ENCODE data around the gene CCNL2. TPM values are rescaled to one million over a fixed set of nuclear protein-coding genes. Genes with fewer than 3 reads are reported as not detected.

CCNL2 gene
- total RNA-seq, 2 experiments from 2014 or later = 110 to 112 TPM

GRCh38 chr1:1354271-1355247, 44.6 kb downstream of the CCNL2 start:
- CTCF ChIA-PET = interaction anchor here (0.6 to 1.2 kb wide), 3 partner anchors 16 to 168 kb away, joined by 3 read pairs; no protein-coding TSS in a partner anchor
- POLR2A ChIA-PET = interaction anchor here (0.5 to 0.9 kb wide), 3 partner anchors 17 to 76 kb away, joined by 3 read pairs; no protein-coding TSS in a partner anchor

GRCh38 chr1:1353389-1354151, 45.6 kb downstream of the CCNL2 start:
- POLR2A ChIA-PET = interaction anchor here (0.5 to 0.9 kb wide), 4 partner anchors 18 to 139 kb away, joined by 3 read pairs; no protein-coding TSS in a partner anchor
- CTCF ChIA-PET = interaction anchor here (1.1 kb wide), 1 partner anchor 18 kb away, joined by 4 read pairs; no protein-coding TSS in a partner anchor

GRCh38 chr1:1352786-1353388, 46.2 kb downstream of the CCNL2 start:
- CTCF ChIA-PET = interaction anchor here (1.1 to 1.8 kb wide), 3 partner anchors 19 to 351 kb away, joined by 4 to 5 read pairs (median 5); partner anchors contain the start of gene AURKAIP1

DNA sequence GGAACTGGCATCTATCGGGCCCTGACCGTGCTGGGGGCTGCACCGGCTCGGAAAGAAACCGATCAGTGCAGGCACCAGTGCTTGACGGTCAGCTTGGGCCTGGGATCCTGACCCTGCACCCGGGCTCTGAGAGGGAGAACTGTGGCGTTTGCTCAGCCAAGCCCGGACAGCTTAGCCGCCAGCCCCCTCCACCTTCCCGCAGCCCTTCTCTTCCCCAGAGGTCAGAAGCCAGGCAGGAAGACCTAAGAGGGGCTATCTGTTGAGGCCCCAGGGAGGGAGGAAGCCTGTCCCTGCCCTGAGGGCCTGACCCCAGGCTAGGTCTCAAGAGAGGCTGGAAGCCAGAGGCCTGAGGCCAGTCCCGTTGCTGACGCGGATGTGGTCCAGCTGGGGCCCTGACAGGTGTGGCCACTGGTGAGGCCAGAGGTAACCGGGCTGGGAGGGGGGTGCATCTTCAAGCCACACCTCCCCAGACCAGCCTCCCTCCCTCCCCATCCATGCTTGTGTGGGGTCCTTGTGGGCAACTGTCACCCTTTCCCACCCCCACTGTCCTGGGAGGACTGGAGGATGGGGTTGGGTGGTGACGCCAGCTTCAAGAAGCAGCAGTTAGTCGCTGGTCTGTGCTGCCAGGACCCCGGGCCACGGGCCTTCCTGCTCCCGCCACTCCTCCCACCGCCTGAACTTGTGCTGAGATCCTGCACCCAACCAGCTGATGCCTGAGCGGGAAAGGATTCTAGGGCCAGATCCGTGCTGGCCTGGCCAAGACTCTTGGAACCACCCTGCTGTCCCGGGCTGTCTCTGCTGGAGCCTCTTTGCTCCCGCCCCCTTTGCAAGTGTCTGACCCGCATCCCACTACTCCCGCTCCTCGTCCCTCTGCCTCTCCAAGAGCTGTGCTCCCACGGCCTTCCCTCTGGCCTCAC, 47.4 kb downstream of the CCNL2 start:
- ChIA-PET CTCF (interaction anchor here (1.4 to 1.8 kb wide), 2 partner anchors 23 to 350 kb away, joined by 5 read pairs; partner anchors contain the start of gene AURKAIP1), POLR2A (no interaction called here)

More at GRCh38 chr1:1352786-1353388, 46.2 kb downstream of the CCNL2 start:
- POLR2A ChIA-PET = interaction anchor here (0.6 kb wide), 1 partner anchor 140 kb away, joined by 3 read pairs; no protein-coding TSS in a partner anchor

DNA sequence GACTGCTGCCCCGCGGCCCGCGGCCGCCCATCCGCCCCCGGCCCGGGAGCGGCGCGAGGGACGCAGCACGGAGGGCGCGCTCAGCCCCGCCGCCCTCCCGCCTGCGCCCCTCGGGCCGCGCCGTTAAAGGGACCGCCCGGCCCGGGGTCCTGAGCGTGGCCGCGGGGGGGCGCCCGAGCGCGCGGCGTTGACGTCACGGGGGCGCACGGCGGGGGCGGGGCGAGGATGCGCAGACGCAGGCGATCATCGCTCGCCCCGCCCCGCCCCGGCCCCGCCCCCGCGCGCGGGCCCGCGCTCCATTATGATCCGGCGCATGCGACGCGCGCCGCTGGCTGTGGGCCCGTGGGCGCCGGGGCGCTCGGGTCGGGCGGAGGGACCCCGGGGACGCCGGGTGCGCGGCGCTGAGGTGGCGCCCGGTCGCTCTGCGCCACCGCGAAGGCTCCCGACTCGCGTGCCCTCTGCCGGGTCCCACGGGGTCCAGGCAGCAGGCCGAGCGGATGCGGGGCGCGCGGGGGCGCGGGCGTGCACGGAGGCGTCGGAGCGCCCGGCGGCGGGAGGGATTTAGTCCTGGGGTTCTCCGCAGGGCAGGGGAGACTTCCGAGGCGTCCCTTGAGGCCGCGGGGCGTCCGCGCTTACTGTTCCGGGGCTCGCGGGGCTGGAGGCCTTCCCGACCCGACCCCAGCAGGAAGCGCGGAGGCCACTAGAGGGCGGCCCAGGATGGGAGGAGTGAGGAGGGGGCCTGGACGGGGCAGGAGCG, 49.7 kb downstream of the CCNL2 start, which contains the start of gene DVL1:
DVL1 (minus strand) TSS at position 163 of the 757 bp plus-strand sequence. CDS start 353 bp downstream, outside the sequence.
- POLR2A ChIA-PET = no interaction called here
- CTCF ChIA-PET = interaction anchor here (2.1 kb wide), 1 partner anchor 22 kb away, joined by 14 read pairs; no protein-coding TSS in a partner anchor

GRCh38 chr1:1348420-1349255, 50.5 kb downstream of the CCNL2 start:
- ChIA-PET POLR2A (interaction anchor here (1.0 kb wide), 1 partner anchor 157 kb away, joined by 3 read pairs; no protein-coding TSS in a partner anchor), CTCF (interaction anchor here (1.0 to 2.1 kb wide), 4 partner anchors 10 to 51 kb away, joined by 3 to 14 read pairs (median 5); partner anchors contain the start of genes AURKAIP1 and CCNL2)

GRCh38 chr1:1347663-1348419, 51.3 kb downstream of the CCNL2 start:
- ChIA-PET CTCF (interaction anchor here (1.0 to 2.1 kb wide), 5 partner anchors 11 to 226 kb away, joined by 3 to 14 read pairs (median 3); partner anchors contain the start of genes AURKAIP1 and CCNL2), POLR2A (interaction anchor here (0.6 to 1.0 kb wide), 2 partner anchors 158 to 210 kb away, joined by 3 to 6 read pairs; no protein-coding TSS in a partner anchor)

DNA sequence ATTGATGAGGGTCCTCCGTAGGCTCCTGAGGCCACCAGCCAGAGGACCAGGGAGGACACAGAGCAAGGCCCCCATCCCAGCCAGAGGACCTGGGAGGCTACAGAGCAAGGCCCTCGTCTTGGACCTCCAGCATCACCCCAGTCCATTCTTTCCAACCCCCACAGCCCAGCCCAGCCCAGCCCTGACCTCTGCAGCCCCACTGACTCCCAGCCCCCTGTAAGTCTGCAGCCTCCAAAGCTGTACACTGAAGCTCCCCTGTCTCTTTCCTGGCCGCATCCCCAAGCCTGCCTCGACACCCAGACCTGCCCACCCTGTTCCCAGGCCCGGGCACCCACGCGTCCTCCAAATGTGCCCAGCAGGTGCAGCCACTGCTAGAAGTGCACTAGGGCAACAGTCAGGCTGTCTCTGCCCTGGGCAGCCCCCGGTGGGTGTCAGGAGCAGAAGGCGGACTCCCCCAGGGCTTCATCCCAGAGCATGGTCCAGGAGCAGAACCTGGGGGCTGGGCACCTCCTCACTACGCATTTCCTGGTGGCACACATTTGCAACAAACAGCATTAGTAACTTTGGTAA, 52.0 kb downstream of the CCNL2 start:
- POLR2A ChIA-PET = interaction anchor here (0.6 kb wide), 1 partner anchor 211 kb away, joined by 6 read pairs; no protein-coding TSS in a partner anchor
- CTCF ChIA-PET = interaction anchor here (1.0 to 2.1 kb wide), 3 partner anchors 25 to 225 kb away, joined by 3 to 14 read pairs (median 3); partner anchors contain the start of gene CCNL2

GRCh38 chr1:1346501-1346890, 52.6 kb downstream of the CCNL2 start:
- CTCF ChIA-PET = interaction anchor here (1.6 kb wide), 1 partner anchor 224 kb away, joined by 3 read pairs; no protein-coding TSS in a partner anchor
- POLR2A ChIA-PET = no interaction called here

GRCh38 chr1:1345860-1346500, 53.2 kb downstream of the CCNL2 start:
- ChIA-PET CTCF (no interaction called here), POLR2A (no interaction called here)

GRCh38 chr1:1345384-1345783, 53.8 kb downstream of the CCNL2 start:
- ChIA-PET CTCF (no interaction called here), POLR2A (no interaction called here)

- ChIA-PET POLR2A (no interaction called here), CTCF (interaction anchor here (1.0 kb wide), 1 partner anchor 28 kb away, joined by 4 read pairs; no protein-coding TSS in a partner anchor)
These were observed 54.3 kb downstream of the CCNL2 start for GRCh38 chr1:1344655-1345361.

- ChIA-PET CTCF (interaction anchor here (1.0 kb wide), 1 partner anchor 29 kb away, joined by 4 read pairs; no protein-coding TSS in a partner anchor), POLR2A (no interaction called here)
These were observed 55.2 kb downstream of the CCNL2 start for GRCh38 chr1:1343811-1344421.
